Ramos (cell line): ENCODE measurements around the gene TCAF1.
"Not testable (repeated sequence)": the region's sequence is repeated elsewhere in the genome, so short reads cannot be mapped to it uniquely, and the experiment has no call there.

Experiments
- in situ Hi-C: fragments of 300-500 bp; cut with MboI; formaldehyde crosslinking; loops from one replicate; pipeline ENCODE4 v1.14.3; 2022; ENCODE audit warnings: low sequenced_read_pairs; ENCODE audit not compliant: unreplicated experiment

The TCAF1 gene

DNA sequence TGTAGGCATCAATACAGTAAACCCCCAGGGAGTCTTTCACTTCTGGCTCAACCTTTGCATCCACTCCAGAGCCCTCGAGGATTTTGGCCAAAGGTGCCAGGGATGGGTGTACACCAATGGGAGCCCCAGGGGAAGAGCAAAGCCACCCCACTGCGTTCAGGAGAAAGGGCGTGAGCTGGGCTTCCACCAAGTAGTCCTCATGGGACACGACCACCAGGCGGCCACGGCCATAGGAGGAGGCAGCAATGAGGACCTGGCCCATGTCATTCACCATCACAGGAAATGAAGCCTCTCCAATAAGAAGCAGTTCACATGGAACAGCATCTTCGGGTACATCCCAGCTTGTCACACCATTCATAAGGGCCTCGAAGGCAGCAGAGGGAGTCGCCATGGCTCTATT, 25.8 kb downstream of the TCAF1 start:
- in situ Hi-C loops, result no loop called here

DNA sequence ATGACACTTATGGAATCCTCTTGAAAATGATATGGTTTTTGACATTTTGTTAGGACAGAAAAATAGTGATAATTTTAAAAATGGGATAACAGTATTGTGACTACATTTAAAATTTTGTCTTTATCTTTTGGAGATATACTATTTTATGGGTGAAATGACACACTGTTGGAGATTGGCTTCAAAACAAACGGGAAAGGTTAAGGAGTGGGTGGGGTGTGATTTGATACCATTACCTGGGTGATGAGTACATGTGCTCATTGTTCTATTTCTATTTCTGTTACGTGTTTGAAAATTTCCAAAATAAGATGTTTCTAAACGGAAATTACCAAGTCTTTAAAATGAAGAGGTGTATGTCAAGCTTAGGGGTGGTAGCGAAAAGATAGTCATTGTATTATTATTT, 28.7 kb downstream of the TCAF1 start:
- in situ Hi-C loops, result not testable (repeated sequence)

DNA sequence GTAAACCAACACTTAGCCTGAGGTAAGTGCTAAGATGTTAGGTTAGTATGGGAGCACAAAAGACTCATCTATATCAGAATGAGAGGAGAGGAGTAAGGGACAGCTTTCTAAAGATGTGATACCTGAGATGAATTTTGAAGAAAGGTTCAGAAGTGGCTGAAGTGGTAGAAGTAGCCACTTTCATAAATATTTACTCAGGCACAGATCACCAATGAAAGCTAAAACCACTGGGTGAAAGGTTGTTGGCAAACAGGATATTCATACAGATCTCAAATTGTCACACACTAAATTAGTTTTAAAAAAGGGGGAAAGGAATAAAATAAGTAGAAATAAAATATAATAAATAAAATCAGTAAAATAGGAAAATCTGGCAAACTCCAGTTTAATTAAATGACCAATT, 30.4 kb downstream of the TCAF1 start:
- in situ Hi-C loops, result not testable (repeated sequence)

DNA sequence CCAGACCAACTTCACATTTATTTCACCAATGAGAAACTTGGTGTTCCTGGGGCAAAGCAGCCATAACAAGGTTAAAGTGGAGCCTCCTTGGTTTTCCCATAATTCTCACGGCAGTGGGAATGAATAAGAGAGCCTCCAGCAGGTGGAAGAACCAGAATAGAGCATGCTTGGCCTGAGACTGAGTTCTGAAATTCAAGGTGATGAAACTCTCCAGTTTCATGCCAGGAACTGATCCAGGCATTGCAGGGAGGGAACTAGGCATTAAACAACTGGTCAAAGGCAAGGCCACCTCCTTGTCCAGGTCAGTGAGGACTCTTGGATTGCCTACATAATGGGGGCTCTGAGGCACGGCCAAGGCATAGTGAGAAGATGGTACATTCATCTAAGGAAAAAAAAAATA, 44.0 kb downstream of the TCAF1 start:
- in situ Hi-C loops, result not testable (repeated sequence)

DNA sequence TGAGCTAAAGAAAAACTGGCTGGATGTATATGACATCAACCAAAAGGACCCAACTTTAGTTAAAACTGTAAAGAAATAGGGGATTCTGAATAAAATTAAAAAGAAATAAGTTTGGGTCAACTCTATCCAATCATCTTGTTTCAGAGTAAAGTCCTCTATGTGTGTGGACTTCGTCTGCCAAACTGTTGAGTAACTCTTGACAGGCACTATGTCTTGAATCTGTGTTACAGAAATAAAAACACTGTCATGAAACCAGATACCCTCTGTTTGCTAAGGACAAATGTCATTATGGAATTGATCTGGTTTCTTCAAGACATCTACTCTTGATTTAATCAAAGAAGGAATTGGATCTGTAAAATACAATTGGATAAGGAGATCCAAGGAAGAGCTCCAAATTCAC, 46.5 kb downstream of the TCAF1 start:
- in situ Hi-C loops, result not testable (repeated sequence)

DNA sequence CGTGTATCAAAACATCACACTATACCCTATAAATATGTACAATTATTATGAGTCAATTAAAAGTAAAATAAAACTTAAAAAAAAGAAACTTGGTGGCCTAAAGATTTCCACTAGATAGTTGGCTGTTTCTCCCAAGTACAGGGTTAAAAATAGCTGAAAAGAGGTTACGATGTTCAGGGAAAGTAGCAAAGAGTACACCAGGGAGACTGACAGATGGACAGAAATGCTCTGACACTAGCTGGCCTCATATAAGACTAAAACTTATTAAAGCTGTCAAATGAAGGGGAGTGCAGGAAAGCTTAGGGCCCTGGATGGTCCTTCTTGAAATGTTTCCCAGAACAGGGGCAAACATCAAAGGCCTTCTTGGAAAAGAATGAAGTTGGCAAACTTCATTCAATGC, 51.3 kb downstream of the TCAF1 start:
- in situ Hi-C loops, result no loop called here

DNA sequence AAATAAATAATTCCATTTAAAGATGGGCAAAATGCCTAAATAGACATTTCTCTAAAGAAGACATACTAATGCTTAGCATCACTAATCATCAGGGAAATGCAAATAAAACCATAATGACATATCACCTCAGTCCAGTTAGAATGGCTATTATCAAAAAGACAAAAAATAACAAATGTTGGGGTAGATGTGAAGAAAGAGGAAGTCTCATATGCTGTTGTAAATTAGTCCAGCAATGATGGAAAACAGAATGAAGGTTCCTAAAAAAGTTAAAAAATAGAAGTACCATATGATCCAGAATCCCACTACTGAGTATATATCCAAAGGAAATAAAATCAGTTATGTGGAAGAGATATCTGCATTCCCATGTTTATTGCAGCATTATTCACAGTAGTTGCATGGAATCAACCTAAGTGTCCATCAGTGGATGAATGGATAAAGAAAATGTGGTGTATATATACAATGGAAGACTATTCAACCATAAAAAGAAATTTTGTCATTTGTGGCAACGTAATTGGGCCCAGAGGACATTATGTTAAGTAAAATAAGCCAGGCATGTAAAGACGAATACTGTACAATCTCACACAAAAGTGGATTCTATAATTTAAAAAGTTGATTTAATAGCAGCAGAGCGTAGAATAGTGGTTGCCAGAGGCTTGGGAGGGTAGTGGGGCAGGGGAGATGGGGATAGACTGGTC, 52.0 kb downstream of the TCAF1 start:
- in situ Hi-C loops, result no loop called here

DNA sequence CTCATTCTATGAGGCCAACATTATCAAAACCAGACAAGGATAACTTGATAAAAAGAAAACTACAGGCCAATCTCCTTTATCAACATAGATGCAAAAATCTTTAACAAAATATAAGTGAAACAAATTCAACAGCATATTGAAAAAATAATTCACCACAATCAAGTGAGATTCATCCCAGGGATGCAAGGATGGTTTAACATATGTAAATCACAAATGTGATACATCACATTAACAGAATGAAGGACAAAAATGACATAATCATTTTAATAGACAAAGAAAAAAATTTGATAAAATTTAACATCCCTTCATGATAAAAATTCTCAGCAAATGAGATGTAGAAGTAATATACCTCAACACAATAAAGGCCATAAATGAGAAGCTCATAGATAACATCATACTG, 53.8 kb downstream of the TCAF1 start:
- in situ Hi-C loops, result no loop called here

DNA sequence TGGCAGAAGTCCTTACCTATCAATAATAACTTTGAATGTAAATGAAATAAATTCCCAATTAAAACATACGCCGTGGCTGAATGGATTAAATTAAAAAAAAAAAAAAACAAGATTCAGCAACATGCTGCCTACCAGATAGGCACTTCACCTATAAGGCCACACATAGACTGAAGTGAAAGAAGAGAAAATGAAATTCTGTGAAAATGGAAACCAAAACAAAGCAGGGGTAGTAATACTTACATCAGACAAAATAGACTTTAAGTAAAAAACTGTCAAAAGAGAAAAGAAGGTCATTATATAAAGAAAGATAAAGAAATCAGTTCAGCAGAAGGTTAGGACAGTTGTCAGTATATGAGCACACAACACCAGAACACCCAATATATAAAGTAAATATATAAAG, 55.3 kb downstream of the TCAF1 start:
- in situ Hi-C loops, result no loop called here

DNA sequence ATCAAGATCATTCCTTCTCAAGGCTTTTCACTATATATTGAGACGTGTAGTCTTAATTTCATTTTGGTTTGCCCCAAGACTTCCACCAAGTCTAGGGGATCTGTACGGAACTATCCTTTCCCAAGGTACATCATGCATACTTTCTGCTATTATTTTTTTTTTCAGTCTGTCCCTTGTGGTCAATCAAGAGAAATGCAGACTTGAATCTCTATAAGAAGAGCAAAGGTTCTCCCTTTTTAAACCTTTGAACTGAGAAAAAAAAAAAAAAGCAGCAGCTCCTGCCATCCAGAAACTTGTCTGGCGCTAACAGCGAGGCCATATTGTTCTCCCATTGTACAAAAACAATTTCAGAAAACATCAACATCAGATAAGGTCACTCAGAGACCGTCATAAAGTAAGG, 60.3 kb downstream of the TCAF1 start:
- in situ Hi-C loops, result not testable (repeated sequence)

DNA sequence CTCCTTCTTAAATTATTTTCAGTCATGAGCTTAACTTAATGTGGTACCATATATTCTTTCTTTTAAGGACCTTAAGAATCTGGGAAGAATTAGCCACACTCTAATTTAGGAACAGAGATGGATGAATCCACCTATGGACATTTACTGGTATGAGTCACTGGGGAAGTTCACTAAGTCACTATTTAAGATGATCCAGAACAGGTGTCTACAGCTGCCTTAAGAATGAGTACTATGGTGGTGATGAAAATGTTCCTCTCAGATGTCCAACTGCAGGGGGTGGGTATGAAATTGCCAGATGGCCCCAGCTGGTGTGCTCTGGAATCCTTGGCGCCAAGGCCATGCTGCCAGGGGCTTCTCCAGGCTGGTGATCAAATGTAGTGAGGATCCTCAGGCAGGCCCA, 61.9 kb downstream of the TCAF1 start:
- in situ Hi-C loops, result not testable (repeated sequence)

DNA sequence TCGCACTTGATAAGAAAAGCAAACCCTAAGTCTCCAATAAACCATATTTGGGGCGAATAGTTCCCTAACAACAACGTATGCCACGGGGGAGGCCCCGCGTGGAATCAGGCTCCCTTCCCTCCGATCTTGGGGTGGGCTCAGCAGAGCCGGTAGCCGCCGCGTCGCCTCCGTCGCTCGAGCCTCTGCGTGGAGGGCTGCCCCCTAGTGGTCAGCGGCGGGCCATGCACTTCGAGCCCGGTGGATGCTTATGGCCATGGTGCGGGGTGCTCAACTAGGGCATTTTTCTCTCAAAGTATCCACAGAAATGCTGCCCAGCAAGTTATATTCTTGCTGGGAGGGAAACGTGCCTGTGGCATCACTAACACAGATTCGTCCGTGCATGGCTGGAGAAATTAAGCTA, 64.8 kb downstream of the TCAF1 start:
- in situ Hi-C loops, result not testable (repeated sequence)

DNA sequence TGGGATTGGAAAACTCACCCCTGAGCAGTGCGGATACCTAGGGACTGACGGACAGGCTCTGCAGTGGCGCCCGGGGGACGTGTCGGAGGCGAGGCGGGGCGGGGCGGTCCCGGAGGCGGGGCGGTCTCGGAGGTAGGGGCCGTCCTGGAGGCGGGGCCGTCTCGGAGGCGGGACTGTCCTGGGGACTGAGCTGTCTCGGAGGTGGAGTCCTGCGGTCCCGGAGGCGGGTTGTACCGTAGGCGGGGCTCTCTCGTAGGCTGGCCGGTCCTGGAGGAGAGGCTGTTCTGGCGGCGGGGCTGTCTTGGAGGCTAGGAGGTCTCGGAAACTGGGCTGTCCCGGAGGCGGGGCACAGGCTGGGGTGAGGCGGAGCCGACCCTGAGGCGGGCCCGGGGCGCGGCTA, 65.4 kb downstream of the TCAF1 start:
- in situ Hi-C loops, result not testable (repeated sequence)

DNA sequence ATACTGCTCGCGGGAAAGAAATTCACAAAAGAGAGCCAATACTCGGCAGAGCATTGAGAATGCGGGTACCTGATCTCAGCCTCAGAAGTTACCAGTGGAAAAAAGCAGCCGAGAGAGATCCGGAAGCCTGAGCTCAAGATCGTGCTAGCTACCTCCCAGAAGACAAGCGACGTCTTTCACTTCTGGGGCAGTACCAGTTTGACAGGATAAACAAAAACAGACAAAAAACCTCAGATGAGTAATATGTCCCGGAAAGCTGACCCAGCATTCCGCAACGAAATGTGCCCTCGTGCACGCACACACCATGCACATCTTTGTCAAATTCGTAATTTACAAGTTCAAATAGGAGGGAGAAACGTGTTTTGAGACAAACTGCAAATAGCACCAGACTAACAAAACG, 65.9 kb downstream of the TCAF1 start:
- in situ Hi-C loops, result not testable (repeated sequence)

DNA sequence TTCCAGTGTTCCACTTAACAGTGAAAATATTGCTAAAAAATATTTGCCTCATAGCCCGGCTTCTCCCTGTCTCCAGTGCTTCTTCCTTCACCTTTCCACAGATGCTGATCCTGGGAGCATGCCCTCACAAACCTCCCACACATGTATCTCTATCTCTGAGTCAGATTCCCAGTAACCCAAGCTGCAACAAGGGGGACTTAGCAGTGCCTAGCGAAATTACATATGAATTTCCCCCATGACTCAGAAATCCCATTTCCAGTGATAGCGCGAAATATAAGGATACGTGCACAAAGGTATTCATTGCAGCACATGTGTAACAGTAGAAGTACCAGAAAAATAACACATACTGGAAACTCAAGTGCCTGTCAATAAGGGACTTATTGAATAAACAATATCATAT, 75.4 kb downstream of the TCAF1 start:
- in situ Hi-C loops, result not testable (repeated sequence)

DNA sequence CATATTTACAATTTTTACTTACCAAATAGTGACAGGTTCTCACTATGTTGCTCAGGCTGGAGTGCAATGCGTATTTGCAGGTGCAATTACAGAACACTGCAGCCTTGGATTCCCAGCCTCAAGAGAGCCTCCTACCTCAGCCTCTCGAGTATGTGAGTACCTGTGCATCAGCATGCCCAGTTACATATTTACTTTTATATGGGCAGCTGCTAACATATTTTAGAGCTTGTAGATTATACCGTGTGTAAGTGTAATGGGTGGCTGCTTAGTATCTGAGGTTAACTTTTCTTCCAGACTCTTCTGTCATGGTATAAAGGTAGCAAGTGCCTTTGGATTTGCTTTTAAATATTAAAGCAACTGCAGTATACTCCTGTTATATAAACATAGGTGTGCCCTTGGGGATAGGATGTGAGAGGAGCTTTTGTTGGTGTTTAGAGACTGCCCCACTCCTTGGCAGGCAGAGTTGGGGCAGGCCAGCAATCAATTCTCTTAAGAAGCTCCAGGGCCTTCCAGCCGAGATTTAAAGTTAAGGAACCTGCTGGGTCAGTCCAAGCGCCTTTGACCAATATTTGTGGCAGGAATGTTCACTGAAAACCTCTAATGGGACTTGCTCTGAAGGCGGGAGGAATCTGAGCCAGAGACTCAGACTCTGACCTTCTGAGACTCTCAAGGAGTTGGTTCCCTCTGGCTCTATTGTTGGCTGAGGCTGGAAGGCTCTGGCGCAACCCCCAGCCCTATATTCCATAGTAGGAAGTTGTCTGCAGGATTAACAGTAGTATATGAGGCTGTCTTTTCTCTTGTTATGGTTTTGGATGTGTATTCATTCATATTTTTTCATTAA, 77.5 kb downstream of the TCAF1 start:
- in situ Hi-C loops, result not testable (repeated sequence)

DNA sequence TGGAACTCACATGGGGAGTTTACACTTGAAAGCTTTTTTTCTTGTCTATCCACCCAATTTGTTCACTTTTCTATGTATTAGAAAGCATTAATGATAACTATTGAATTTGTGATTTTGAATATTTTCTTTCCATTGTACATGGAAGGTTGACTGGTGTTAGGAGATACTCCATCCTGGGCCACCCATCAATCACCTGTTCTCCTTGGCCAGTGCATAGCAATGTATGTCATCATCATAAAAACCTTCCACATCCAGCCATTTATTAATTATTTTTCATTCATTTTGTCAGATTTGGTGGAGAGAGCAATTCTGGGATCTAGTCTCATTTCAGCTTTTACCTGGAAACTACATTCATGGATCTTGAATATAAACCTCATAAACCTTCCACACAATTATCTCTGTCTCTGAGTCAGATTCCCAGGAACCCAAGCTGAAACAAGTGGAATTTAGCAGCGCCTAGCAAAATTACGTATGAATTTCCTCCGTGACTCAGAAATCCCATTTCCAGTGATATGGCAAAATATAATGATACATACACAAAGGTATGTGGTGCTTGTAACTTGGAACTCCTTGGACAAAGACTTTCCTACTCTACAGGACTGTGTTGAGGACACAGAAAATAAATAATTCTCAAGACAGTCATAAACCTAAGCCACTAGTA, 78.2 kb downstream of the TCAF1 start:
- in situ Hi-C loops, result not testable (repeated sequence)

DNA sequence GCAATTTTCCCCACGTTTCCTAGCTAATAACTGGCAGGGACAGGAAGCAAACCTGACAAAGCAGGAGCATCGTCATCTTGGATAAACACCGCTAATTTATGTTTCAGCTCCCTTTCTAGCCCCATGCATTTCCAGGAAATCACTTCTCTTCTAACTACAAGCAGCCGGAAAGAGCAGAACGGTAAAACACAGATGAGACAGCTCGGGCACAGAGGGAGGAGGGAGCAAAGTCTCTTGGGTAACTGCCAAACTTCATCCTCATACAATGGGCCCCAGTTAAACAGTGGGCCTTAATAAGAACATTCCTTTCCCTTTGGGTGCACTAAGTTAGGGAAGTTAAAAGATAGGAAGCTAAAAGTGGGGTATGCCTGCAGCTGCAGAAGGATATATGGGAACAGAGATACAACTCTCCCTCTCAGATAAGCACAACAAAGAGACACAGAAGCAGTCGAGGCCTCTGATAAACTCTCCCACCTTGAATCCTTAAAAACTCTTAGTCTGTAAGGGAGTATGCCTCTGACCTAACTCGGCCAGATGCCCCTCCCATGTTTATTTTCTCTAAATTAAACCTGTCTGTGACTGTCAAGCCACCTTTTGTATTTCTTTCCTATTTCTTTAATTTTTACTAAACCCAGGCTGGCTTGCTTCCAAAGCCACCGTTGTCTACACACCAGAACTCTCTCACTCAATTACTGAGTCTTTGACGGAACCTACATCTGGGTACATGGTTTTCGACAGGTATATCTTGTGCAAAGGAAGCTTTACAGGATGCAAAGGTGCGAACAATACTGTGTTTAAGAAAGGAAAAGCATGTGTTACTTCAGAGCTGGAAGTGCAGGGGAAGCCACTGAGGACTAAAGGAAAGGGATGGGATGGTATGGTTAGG, 80.3 kb downstream of the TCAF1 start:
- in situ Hi-C loops, result not testable (repeated sequence)

DNA sequence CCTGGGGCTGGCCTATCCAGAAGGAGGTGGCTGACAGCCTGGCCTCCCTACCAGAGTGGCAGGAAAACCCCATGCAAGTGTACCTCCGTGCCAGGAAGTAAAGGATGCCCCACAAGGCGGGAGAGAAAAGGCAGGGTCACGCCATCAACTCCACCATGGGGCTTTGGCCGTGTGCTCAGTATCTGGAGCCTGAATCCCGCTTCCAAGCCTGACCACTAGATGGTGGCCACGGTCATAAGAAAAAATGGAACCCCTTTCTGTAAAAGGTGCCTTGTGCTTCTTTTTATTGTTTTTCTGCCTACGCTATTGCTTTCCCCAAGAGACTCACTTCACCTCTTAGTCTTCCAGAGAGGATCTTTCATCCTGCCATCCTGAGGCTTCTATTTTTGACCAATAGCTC, 84.1 kb downstream of the TCAF1 start:
- in situ Hi-C loops, result not testable (repeated sequence)

DNA sequence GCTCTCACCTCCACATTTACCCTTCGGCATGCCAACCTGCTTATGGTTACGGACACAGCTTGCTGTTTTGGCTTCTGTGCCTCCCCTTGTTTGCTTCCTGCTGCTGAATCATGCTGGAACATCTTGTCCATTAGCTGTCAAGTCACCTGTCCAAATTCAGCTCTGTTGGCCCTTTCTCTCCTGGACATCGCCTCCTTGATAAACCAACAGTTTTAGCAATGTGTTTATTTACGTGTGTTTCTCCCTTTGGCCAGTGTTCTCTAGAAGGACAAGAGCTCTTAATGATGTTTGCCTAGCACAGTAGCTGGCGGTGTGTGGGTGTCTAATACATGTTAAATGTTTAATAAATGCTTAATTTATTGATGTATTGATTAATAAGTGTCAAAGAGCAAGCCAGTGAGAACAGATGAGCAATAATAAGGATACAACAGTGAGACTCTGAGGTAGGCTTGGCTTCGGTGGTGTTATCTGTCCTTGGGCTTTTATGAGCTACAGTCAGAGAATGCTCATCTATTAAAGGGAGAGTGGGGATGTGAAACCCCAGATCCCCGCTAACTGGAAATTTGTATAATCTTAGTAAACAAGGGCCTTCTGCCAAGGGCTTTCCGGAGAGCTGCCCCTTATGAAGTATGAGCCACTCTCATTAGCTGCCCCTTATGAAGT, 85.4 kb downstream of the TCAF1 start:
- in situ Hi-C loops, result not testable (repeated sequence)
